ENCODE results near the gene ALX3.

Gene ALX3

GRCh38 chr1:110065841-110066240, 4.6 kb downstream of the ALX3 start:
- no peak for DNase-seq (ENCODE audit: low read depth in 2 of 2)

DNA sequence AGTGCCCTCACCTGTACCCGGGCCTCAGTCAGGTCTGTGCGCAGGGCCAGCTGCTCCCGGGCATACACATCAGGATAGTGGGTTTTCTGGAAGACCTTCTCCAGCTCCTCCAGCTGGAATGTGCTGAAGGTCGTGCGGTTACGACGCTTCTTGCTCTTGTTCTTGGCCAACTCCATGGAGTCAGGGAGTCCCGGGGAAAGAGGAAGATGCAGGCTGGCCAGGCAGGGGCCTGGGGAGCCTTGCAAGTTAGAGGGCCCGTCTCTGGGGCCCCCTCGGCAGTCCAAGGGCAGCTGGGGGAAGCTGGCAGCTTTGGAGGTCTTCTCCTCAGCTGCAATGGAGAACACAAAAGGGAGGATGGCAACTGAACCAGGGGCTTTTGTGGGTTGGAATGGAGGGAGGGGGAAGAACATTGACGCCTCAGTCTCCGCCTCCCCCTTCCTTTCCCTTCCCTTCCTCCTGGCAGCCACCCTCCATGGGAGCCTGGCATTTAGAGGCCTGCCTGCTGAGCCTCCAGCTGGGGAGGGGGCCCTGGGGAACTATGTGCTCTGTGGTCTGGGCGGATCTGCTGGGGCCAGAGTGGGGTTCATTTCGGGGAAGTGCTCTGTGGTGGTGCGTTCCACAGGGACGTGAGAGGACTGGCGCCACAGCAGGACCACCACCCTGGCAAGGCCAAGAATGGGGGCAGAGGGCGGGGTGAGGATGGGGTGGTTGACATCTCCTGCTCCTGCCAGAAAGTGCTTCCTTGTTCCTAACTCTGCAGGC, 5.7 kb downstream of the ALX3 start:
- DNase-seq (ENCODE audit: low read depth in 2 of 2): no peak

- DNase-seq (ENCODE audit: low read depth in 2 of 2): no peak
Observed at GRCh38 chr1:110063781-110064180, 6.7 kb downstream of the ALX3 start.

- no peak for DNase-seq (ENCODE audit: low read depth in 2 of 2)
Observed at GRCh38 chr1:110062612-110063011, 7.9 kb downstream of the ALX3 start.

DNA sequence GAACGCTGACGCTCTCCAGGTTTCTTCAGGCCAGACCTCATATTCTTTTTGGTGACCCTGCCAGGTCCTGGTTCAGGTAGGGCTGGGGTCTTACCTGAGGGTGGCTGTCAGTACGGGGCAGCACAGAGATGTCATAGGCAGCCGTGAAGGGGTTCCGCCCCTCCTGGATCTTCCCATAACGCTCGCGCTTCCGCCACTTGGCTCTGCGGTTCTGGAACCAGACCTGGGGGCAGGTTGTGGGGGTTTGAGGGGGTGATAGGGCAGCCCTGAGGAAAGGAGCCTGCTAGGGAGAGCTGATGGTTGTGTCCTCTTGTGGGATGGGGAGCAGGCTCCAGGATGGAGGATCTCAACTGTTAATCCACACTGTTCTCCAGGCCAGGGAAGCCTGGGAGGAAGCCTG, 9.1 kb downstream of the ALX3 start:
- no peak for DNase-seq (ENCODE audit: low read depth in 2 of 2)

DNA sequence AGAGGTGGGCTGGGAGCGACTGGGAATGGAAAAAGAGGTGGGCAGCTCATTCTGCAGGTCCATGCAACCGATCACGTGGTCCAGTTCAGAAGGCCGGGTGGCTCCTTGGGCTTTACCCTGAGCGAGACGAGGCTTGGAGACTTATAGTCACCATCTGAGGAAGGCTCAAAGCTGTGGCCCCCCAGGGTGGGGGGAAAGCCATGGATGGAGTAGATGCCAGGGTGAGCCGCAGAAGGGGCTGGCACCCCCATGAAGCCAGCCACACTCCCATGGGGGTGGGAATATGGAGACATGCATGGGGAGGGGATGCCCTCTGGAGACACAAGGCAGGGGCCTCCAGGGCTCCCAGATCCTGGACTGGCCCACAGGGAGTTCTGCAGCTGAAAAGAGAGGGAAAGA, 9.8 kb downstream of the ALX3 start:
- no peak for DNase-seq (ENCODE audit: low read depth in 2 of 2)

DNA sequence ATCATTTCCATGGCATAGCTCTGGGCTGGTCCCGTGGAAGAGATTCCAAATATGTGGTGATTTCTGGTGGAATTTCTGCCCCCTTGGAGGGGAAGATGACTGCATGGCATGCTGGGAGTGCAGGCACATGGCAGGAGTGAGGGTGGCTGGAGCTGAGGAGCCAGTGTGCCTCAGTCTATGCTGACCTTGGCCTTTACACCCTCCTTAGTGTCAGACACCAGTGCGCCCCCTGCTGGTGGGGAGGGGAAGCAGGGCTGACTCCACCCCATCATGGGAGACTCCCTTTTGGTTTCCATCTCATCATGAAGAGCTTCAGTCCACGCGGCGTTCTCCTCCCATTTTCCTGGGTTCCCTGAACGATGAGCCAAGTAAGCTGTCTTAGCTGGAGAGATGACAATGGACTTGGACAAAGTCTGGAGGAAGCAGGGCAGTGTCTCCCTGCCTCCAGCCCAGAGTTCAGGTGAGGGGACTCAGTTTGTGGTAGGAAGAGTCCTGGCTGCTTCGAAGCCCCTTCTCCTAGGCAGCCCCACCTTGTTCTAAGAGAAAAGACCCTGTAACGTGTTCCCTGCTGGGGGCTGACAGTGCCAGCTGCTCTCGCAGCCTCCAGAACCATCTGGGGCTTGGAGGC, 10.3 kb downstream of the ALX3 start:
- peak; percentile 36 to 50 for DNase-seq (ENCODE audit: low read depth in 2 of 2)

- DNase-seq (ENCODE audit: low read depth in 2 of 2): no peak
Observed at GRCh38 chr1:110059133-110059863, 11.2 kb downstream of the ALX3 start.

- no peak for DNase-seq (ENCODE audit: low read depth in 2 of 2)
Observed at GRCh38 chr1:110058591-110058990, 11.9 kb downstream of the ALX3 start.

GRCh38 chr1:110057963-110058518, 12.4 kb downstream of the ALX3 start:
- no peak for DNase-seq (ENCODE audit: low read depth in 2 of 2)

DNA sequence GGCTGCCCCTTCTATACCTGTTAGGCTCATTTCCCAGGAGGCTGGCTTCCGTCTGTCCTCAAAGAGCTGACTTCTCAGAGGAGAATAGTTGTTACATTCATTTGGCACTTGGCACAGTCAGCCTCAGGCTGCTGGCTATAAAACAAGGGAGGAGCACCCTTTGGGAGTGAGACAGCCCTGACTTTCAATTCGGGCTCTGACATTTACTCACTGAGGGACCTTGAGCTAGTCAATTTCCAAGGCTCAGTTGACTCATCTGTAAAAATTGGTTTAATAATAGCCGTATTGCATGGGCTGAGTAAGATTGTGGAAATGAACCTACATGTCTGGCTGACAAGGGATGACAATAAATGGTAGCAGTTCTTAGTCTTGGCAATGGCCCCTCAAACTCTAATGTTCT, 13.7 kb downstream of the ALX3 start:
- DNase-seq (ENCODE audit: low read depth in 2 of 2): no peak

- no peak for DNase-seq (ENCODE audit: low read depth in 2 of 2)
Observed at GRCh38 chr1:110056285-110056683, 14.2 kb downstream of the ALX3 start.

DNA sequence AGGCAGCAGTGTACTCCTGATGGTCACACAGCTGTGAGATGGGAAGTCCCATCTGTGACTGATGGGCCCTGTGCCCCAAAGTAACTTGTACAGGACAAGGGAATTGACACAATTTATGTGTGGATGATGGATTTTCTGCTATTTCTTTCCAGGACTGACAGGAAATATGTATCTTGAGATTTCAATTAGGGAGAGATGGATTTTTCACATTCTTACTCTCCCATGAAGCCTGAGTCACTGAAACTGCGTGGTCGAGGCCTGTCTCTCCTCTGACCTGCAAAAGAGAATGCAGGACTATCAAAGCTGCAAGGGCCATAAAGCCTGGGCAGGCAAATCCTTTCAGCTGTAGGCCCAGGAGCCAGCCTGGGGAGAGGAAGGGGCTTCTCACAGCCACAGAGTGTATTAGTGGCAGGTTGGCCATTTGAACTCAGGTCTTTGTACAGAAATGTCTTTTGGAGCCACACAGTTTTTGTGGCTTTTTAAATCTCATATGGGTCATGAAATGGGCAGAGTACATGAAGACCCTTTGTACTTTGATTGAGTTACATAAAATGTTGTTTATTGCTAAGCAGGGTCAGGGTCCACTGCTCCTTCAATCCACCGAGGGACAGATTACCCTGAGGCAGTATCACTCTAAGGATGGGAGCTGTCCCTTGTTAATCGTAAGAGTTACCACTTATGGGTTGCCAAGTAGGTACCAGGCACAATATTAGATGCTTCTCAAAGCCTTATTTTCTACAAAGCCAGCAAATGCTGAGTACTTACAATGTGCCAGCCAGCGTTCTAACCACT, 14.8 kb downstream of the ALX3 start:
- no peak for DNase-seq (ENCODE audit: low read depth in 2 of 2)

GRCh38 chr1:110053552-110054428, 16.7 kb downstream of the ALX3 start:
- peak; percentile 30 to 50 for DNase-seq (ENCODE audit: low read depth in 2 of 2)

DNA sequence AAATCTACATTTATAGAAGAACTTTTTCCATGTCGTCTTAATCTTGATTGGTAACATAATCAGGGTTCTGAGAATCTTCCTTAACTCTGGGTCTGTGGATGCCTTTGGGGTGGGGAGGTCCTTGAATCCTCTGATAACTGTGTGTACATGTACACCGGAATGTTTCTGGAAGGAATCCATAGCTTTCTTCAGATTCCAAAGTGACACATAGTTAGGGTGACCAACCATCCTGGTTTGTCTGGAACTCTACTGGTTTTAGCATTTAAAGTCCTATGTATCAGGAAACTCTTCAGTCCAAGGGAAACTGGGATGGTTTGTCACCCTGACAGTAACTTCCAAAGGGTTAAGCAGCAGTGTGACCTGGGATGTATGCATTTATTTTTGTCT, 19.2 kb downstream of the ALX3 start:
- DNase-seq (ENCODE audit: low read depth in 2 of 2): no peak

- DNase-seq (ENCODE audit: low read depth in 2 of 2): no peak
Observed at GRCh38 chr1:110050602-110051261, 19.7 kb downstream of the ALX3 start.

DNA sequence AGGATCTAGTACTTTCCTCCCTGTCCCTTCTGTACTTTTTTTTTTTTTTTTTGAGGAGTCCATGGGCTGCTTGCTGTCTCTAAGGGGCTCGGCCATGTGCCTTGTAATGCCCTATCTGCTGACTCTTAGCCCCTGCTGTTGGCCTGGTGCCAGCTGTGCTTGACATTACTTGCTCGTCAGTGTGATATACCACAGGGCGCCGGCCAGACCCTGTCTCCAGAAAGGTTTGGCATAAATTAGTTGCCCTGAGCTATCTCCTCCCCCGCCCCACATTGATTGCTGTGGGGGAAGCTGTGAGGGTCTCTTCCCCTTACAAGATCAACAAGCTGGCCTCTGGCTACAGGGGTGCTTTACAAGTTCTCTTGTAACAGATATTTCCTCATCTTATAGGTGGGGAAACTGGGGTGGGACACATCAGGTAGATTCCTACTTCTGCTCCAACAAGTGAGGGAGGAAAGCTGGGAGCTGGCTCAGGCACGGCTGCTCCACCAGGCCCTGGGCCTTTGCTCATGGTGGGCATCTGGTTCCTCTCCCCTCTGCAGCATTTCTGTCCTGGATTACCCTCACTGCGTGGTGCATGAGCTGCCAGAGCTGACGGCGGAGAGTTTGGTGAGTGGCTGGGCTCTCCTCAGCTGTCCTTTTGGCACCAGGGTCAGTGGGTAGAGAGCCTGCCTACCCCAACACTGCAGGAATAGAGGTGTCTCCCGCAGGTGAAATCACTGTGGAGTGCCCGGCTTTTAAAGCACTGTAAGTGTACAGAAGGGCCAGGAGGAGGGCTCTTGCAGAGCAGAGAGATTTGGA, 20.5 kb downstream of the ALX3 start:
- no peak for DNase-seq (ENCODE audit: low read depth in 2 of 2)

GRCh38 chr1:110048923-110049601, 21.4 kb downstream of the ALX3 start:
- no peak for DNase-seq (ENCODE audit: low read depth in 2 of 2)

GRCh38 chr1:110048240-110048639, 22.2 kb downstream of the ALX3 start:
- DNase-seq (ENCODE audit: low read depth in 2 of 2): no peak

Measured in stimulated activated CD8-positive, alpha-beta memory T cell treated with anti-CD3 and anti-CD28 coated beads, Interleukin-7, amount 100 ng/mL, for 1 hour (primary cell).